HFF-Myc (cell line): Measurements from ENCODE around the gene P2RY12.

ENCODE experiments used
- DNase-seq: peaks from one replicate; pipeline ENCODE4 v3.0.0-alpha.2; 2011; ENCODE audit warnings: low read depth; ENCODE audit errors: extremely low read depth
- H3K4me3 ChIP-seq: replicated peaks from 2 replicates; pipeline ENCODE4 v1.5.1; 2011; ENCODE audit warnings: low read depth, mild to moderate bottlenecking, control low read depth, low read length
- CTCF ChIP-seq: IDR thresholded peaks from 2 replicates; pipeline ENCODE4 v1.5.1; 2012; ENCODE audit warnings: mild to moderate bottlenecking, low read depth, low read length, control low read depth; ENCODE audit errors: missing control alignments

The P2RY12 gene

GRCh38 chr3:151372063-151372820 lies 12.3 kb downstream of the P2RY12 start:
- TF ChIP-seq CTCF = no peak
- no peak for DNase-seq
- H3K4me3 ChIP-seq = no peak overlapping the region

DNA sequence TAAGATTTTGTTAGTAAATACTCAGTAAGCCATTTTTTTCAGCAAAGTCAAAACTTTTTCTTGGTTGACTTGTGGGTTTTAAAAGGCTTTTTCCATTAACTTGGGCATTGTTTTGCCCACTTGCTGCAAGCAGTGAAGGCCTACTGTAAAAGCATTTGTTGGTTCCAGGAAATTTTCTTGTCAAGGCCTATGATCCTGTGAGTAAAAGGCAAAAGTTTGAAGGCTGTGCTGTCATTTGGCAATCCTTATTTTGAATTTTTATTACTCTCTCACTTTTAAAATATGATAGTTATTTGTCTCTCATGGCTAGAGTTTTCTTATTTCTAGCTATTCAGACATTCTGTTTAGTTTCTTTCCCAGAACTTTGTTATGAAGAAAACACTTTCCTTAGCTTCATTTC lies 13.0 kb downstream of the P2RY12 start:
- DNase-seq = no peak
- TF ChIP-seq CTCF = no peak
- H3K4me3 ChIP-seq = no peak overlapping the region

DNA sequence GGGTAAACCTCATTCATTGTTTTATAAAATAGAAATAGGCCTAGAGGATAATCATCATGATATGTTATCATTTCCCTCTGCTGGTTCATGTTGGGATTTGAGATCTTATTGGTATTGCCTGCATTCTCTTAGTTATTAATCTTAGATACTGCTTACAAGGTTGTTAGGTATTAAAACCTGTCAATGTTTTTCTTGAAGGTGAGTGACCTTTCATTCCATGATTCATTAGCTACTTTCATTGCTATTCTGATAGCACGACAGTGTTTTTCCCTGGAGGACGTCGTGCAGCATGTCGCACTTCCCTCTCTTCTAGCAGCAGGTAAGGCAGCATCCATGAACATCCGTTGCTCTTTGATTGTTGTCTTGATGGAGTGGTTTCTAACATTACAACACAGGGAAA lies 17.1 kb downstream of the P2RY12 start:
- DNase-seq = no peak
- TF ChIP-seq CTCF = no peak
- no peak overlapping the region for H3K4me3 ChIP-seq

- no peak overlapping the region for H3K4me3 ChIP-seq
- TF ChIP-seq CTCF = no peak
- DNase-seq = no peak
Observed at GRCh38 chr3:151366993-151367392, 17.6 kb downstream of the P2RY12 start.

DNA sequence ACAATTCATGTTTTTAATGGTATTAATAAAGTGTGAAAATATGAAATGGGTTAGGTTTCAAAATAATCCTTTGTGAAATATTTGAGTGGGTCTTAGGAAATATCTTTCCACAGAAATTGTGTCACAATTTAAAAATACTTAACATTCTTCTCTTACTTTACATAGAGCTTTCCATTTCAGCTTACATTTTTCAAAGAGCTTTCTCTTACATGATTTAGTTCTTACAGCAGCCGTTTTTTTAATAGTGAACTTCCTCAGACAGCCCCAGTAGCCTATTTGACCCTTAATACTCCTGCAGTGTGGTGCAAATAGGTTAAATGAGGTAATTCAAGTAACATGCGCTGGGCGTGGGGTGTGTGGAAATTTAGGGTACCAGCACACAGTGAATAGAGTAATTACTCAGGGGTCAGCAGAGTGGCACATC lies 21.8 kb downstream of the P2RY12 start:
- no peak for TF ChIP-seq CTCF

GRCh38 chr3:151357463-151357850 lies 27.1 kb downstream of the P2RY12 start:
- H3K4me3 ChIP-seq = no peak overlapping the region
- TF ChIP-seq CTCF = no peak
- DNase-seq = no peak

More for the DNA sequence above, 21.8 kb downstream of the P2RY12 start:
- no peak for DNase-seq
- no peak overlapping the region for H3K4me3 ChIP-seq
